ENCODE results near the gene UBL7. TPM values are rescaled to one million over a fixed set of nuclear protein-coding genes. Genes with fewer than 3 reads are reported as not detected.

Gene UBL7, protein sequence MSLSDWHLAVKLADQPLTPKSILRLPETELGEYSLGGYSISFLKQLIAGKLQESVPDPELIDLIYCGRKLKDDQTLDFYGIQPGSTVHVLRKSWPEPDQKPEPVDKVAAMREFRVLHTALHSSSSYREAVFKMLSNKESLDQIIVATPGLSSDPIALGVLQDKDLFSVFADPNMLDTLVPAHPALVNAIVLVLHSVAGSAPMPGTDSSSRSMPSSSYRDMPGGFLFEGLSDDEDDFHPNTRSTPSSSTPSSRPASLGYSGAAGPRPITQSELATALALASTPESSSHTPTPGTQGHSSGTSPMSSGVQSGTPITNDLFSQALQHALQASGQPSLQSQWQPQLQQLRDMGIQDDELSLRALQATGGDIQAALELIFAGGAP
- 30.9 TPM for total RNA-seq
- 100 to 1,000 TPM; 123 to 177 (median 144) TPM for polyA plus RNA-seq

DNA sequence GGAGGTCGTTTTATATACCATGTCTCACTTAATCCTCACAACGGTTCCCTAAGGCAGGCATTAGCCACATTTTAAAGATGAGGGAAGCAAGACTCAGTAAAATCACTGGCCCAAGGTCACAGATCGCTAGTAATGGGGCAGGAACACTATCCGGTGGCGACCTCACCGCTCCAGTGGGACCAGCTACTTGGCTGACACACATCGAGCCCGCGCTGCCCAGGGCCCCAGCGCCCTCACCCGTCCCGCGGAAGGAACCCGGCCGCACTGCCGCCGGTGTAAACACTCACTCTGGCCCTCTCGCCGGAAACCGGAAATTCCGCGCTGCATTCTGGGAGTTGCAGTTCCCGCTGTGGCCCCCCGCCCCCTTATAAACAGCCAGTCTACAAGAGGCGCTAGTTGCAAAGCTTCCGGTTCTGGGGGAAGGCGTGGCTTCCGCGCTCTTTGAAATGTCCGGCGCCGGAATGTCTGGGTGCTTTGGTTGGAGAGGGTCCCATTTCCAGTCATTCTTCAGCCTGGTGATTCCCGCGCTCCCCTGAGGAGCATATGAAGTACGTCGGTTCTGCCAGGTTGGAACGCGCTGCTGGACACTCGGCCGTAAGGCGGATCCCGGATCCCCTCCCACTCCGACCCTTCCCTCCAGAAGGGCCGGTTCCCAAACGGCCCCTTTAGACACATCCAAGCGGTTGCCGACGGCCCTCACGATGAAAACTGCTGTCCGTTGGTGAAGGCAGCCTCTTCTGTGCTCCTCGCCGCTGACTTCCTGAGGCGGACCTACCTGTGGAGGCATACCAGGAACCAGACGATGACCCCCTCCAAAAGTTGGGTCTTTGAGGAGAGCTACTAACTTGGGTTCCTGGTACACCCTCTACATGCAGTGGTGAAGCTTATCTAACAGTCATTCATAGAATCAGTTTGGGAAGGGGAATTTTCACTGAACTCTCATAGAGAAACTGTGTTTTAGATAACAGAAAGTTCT lies at the start of gene UBL7:
Gene UBL7, minus strand, starts transcription at position 290 of the 976 bp plus-strand sequence. CDS start 2,293 bp downstream, outside the sequence.
- H3K27ac Mint-ChIP-seq: peak within 1 kb of the TSS; percentile 91 to 97 (median 92)
- H3K4me3 Mint-ChIP-seq: peak within 1 kb of the TSS; percentile 94 to 99 (median 96)
- peaks cover 0 to 6% (median 0%) of the 10 kb centered on the region in 7 donors for H3K9me3 Mint-ChIP-seq
- DNase-seq: peak; percentile 91 to 98 (median 95)
- no peaks in the 10 kb centered on the region for H3K9me3 ChIP-seq (ENCODE audit: control insufficient read depth in 2 of 2, low read length in 2 of 2)
- H3K36me3 ChIP-seq (ENCODE audit: control insufficient read depth, insufficient read depth, low read length): peaks cover 19% of the 10 kb centered on the region
- H3K4me1 ChIP-seq (ENCODE audit: control insufficient read depth, insufficient read depth, low read length, poor library complexity, severe bottlenecking): peaks cover 12% of the 10 kb centered on the region
- H3K27me3 Mint-ChIP-seq: peaks cover 5% of the 10 kb centered on the region
- H3K4me1 Mint-ChIP-seq: peaks cover 31 to 63% (median 49%) of the 10 kb centered on the region in 4 donors
- peaks cover 26% of the 10 kb centered on the region for H3K36me3 Mint-ChIP-seq
- H3K27me3 ChIP-seq (ENCODE audit: control insufficient read depth, insufficient read depth, low read length): no peaks in the 10 kb centered on the region
- H3K4me3 ChIP-seq (ENCODE audit: low read depth, low read length): peak within 1 kb of the TSS; percentile 95
- H3K27ac ChIP-seq (ENCODE audit: insufficient read depth, low read length, poor library complexity, severe bottlenecking): peak within 1 kb of the TSS; percentile 81
- ATAC-seq (ENCODE audit: low read depth in 2 of 2): peak; percentile 99

DNA sequence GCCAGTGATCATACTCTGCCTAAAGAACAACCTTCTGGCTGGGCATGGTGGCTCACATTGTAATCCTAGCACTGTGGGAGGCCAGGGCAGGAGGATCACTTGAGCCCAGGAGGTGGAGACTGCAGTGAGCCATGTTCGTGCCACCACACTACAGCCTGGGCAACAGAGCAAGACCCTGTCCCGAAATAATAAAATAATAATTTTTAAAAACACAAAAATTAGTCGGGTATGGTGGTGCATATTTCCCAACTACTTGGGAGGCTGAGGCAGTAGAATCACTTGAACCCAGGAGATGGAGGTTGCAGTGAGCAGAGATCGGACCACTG lies 45.5 kb upstream of the UBL7 start:
- no peak overlapping the region for H3K4me3 ChIP-seq (ENCODE audit: low read depth, low read length)
- H3K36me3 ChIP-seq (ENCODE audit: control insufficient read depth, insufficient read depth, low read length): peaks cover 3% of the 10 kb centered on the region
- H3K4me1 Mint-ChIP-seq: peaks cover 0 to 8% (median 2%) of the 10 kb centered on the region in 4 donors
- H3K9me3 Mint-ChIP-seq: peaks cover 0 to 4% (median 0%) of the 10 kb centered on the region in 7 donors
- no peaks in the 10 kb centered on the region for H3K4me1 ChIP-seq (ENCODE audit: control insufficient read depth, insufficient read depth, low read length, poor library complexity, severe bottlenecking)
- DNase-seq: no peak
- H3K27ac Mint-ChIP-seq: no peak overlapping the region
- no peaks in the 10 kb centered on the region for H3K27me3 Mint-ChIP-seq
- H3K9me3 ChIP-seq (ENCODE audit: control insufficient read depth in 2 of 2, low read length in 2 of 2): no peaks in the 10 kb centered on the region
- no peak for ATAC-seq (ENCODE audit: low read depth in 2 of 2)
- peaks cover 25% of the 10 kb centered on the region for H3K36me3 Mint-ChIP-seq
- H3K27me3 ChIP-seq (ENCODE audit: control insufficient read depth, insufficient read depth, low read length): no peaks in the 10 kb centered on the region
- no peak overlapping the region for H3K27ac ChIP-seq (ENCODE audit: insufficient read depth, low read length, poor library complexity, severe bottlenecking)
- H3K4me3 Mint-ChIP-seq: no peak overlapping the region

DNA sequence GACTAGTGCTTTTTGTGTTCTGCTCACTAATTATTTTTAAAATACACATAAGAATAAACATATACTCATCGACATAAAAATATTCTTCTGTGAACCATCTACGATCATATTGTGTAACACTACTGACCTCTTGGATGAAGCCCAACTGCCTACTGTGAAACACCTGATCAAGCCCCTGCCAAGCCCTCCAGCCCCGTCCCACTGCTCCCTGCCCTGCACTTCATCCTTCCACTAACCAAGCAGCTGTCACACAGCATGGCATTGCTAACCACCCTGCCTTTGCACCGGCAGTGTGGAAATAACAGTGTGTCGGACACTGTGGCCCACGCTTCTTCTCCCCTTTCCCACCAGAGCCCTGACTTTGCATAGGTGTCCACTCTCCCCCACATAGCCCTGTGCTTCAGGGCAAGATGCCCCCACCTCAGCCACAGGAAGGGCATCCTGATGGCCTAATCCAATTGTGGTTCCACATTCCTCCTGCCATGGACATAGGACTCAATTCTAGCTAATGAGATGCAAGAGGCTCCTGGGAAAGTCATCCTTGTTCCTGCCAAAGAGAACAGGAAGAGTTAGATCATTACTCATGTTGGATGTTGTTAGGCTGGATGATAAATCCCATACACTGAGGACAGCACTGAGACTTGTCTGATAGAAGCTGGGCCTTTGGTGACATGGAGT lies 45.0 kb upstream of the UBL7 start:
- Histone ChIP-seq H3K36me3 (ENCODE audit: control insufficient read depth, insufficient read depth, low read length) (peaks cover 3% of the 10 kb centered on the region), H3K27ac (ENCODE audit: insufficient read depth, low read length, poor library complexity, severe bottlenecking) (no peak overlapping the region), H3K4me3 (ENCODE audit: low read depth, low read length) (no peak overlapping the region), H3K9me3 (ENCODE audit: control insufficient read depth in 2 of 2, low read length in 2 of 2) (no peaks in the 10 kb centered on the region), H3K27me3 (ENCODE audit: control insufficient read depth, insufficient read depth, low read length) (no peaks in the 10 kb centered on the region), H3K4me1 (ENCODE audit: control insufficient read depth, insufficient read depth, low read length, poor library complexity, severe bottlenecking) (no peaks in the 10 kb centered on the region)
- peaks cover 0 to 4% (median 0%) of the 10 kb centered on the region in 7 donors for H3K9me3 Mint-ChIP-seq
- no peaks in the 10 kb centered on the region for H3K27me3 Mint-ChIP-seq
- no peak overlapping the region for H3K4me3 Mint-ChIP-seq
- no peak overlapping the region for H3K27ac Mint-ChIP-seq
- ATAC-seq (ENCODE audit: low read depth in 2 of 2): no peak
- DNase-seq: no peak
- H3K36me3 Mint-ChIP-seq: peaks cover 25% of the 10 kb centered on the region
- H3K4me1 Mint-ChIP-seq: peaks cover 0 to 8% (median 2%) of the 10 kb centered on the region in 4 donors

DNA sequence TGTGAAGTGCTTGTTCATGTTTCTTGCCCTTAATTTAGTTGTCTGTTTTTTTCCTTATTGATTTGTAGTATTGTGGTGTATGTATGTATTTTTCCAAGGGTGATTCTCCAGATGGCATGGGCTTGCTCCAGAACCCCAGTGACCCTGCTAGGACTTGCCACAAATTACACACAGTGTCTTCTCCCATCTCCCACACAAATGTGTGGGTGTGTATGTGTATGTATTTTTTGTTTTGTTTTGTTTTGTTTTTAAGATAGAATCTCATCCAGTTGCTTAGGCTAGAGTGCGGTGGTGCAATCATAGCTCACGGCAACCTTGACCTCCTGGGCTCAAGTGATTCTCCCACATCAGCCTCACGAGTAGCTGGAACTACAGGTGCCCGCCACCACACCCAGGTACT lies 43.9 kb upstream of the UBL7 start:
- H3K9me3 ChIP-seq (ENCODE audit: control insufficient read depth in 2 of 2, low read length in 2 of 2): no peaks in the 10 kb centered on the region
- Mint-ChIP-seq H3K27me3 (no peaks in the 10 kb centered on the region), H3K9me3 (peaks cover 0 to 4% (median 0%) of the 10 kb centered on the region in 7 donors), H3K36me3 (peaks cover 25% of the 10 kb centered on the region), H3K4me3 (no peak overlapping the region), H3K27ac (no peak overlapping the region), H3K4me1 (peaks cover 0 to 8% (median 2%) of the 10 kb centered on the region in 4 donors)
- ATAC-seq (ENCODE audit: low read depth in 2 of 2) (no peak), DNase-seq (no peak)
- no peaks in the 10 kb centered on the region for H3K4me1 ChIP-seq (ENCODE audit: control insufficient read depth, insufficient read depth, low read length, poor library complexity, severe bottlenecking)
- no peaks in the 10 kb centered on the region for H3K27me3 ChIP-seq (ENCODE audit: control insufficient read depth, insufficient read depth, low read length)
- H3K4me3 ChIP-seq (ENCODE audit: low read depth, low read length): no peak overlapping the region
- no peak overlapping the region for H3K27ac ChIP-seq (ENCODE audit: insufficient read depth, low read length, poor library complexity, severe bottlenecking)
- H3K36me3 ChIP-seq (ENCODE audit: control insufficient read depth, insufficient read depth, low read length): peaks cover 3% of the 10 kb centered on the region

DNA sequence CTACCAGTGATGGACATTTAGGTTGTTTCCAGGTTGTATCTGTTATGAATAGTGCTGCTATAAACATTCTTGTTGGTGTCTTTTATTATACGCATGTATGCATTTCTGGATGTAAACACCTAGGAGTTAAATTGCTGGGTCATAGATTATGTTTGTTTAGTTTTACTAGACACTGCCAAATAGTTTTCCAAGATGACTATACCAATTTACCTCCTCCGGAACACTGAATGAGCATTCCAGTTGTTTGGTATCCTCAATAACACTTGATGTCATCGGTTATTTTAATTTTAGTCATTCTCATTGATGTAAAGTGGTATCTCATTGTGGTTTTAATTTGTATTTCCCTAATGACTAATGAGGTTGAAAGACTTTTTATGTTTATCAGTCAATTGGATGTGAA lies 43.5 kb upstream of the UBL7 start:
- Mint-ChIP-seq H3K27ac (no peak overlapping the region), H3K27me3 (no peaks in the 10 kb centered on the region), H3K4me3 (no peak overlapping the region), H3K9me3 (peaks cover 0 to 4% (median 0%) of the 10 kb centered on the region in 7 donors), H3K4me1 (peaks cover 0 to 8% (median 3%) of the 10 kb centered on the region in 4 donors), H3K36me3 (peaks cover 25% of the 10 kb centered on the region)
- Histone ChIP-seq H3K4me3 (ENCODE audit: low read depth, low read length) (no peak overlapping the region), H3K36me3 (ENCODE audit: control insufficient read depth, insufficient read depth, low read length) (peaks cover 3% of the 10 kb centered on the region), H3K9me3 (ENCODE audit: control insufficient read depth in 2 of 2, low read length in 2 of 2) (no peaks in the 10 kb centered on the region), H3K27me3 (ENCODE audit: control insufficient read depth, insufficient read depth, low read length) (no peaks in the 10 kb centered on the region), H3K4me1 (ENCODE audit: control insufficient read depth, insufficient read depth, low read length, poor library complexity, severe bottlenecking) (no peaks in the 10 kb centered on the region), H3K27ac (ENCODE audit: insufficient read depth, low read length, poor library complexity, severe bottlenecking) (no peak overlapping the region)
- ATAC-seq (ENCODE audit: low read depth in 2 of 2) (no peak), DNase-seq (no peak)

DNA sequence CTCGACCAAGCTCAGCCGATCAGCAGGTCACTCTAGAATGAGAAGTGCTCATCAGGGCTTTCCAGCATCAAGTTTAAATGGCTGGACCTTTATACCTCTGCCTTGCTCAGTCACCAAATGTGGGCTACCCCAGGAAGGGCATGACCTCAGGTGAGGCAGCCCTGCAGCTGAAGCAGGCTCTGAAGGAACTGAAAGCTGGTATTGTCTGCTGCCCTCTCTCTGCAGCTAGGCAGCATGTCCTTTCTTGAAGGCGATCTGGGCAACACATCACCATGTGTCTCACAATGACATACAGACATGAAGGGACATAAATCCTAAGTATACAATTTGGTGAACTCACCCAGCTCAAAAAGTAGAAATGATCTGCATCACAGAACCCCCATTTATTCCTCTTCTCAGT lies 41.3 kb upstream of the UBL7 start:
- Mint-ChIP-seq H3K4me3 (no peak overlapping the region), H3K4me1 (peaks cover 0 to 8% (median 4%) of the 10 kb centered on the region in 4 donors), H3K36me3 (peaks cover 22% of the 10 kb centered on the region), H3K9me3 (peaks cover 0 to 4% (median 0%) of the 10 kb centered on the region in 7 donors), H3K27ac (no peak overlapping the region), H3K27me3 (no peaks in the 10 kb centered on the region)
- H3K36me3 ChIP-seq (ENCODE audit: control insufficient read depth, insufficient read depth, low read length): peaks cover 6% of the 10 kb centered on the region
- ATAC-seq (ENCODE audit: low read depth in 2 of 2): no peak
- H3K9me3 ChIP-seq (ENCODE audit: control insufficient read depth in 2 of 2, low read length in 2 of 2): no peaks in the 10 kb centered on the region
- no peak overlapping the region for H3K27ac ChIP-seq (ENCODE audit: insufficient read depth, low read length, poor library complexity, severe bottlenecking)
- peak in 1 of 3 donors; percentile 13 for DNase-seq
- no peaks in the 10 kb centered on the region for H3K27me3 ChIP-seq (ENCODE audit: control insufficient read depth, insufficient read depth, low read length)
- H3K4me1 ChIP-seq (ENCODE audit: control insufficient read depth, insufficient read depth, low read length, poor library complexity, severe bottlenecking): no peaks in the 10 kb centered on the region
- H3K4me3 ChIP-seq (ENCODE audit: low read depth, low read length): no peak overlapping the region

DNA sequence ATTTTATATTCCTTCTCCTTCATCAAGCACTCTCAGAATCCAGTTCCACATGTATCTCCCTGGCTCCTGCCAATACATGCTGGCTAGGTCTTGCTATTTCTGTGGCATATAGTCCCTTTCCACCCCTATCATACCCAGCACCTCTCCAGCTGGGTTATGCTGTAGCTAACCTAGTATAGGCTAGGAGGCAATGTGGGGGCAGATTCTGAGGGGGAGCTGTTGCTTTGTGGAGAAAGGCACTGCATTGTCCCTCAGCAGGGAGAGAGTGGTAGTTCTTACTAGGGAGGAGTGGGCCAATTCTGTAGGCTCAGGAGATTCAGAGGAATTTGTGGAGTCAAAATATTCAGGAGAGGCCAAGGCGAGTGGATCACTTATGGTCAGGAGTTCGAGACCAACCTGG lies 39.4 kb upstream of the UBL7 start:
- Mint-ChIP-seq H3K4me3 (no peak overlapping the region), H3K36me3 (peaks cover 20% of the 10 kb centered on the region), H3K27ac (no peak overlapping the region), H3K9me3 (peaks cover 0 to 4% (median 0%) of the 10 kb centered on the region in 7 donors), H3K4me1 (peaks cover 0 to 8% (median 4%) of the 10 kb centered on the region in 4 donors), H3K27me3 (no peaks in the 10 kb centered on the region)
- no peaks in the 10 kb centered on the region for H3K4me1 ChIP-seq (ENCODE audit: control insufficient read depth, insufficient read depth, low read length, poor library complexity, severe bottlenecking)
- no peak for DNase-seq
- no peak overlapping the region for H3K4me3 ChIP-seq (ENCODE audit: low read depth, low read length)
- peaks cover 8% of the 10 kb centered on the region for H3K36me3 ChIP-seq (ENCODE audit: control insufficient read depth, insufficient read depth, low read length)
- H3K9me3 ChIP-seq (ENCODE audit: control insufficient read depth in 2 of 2, low read length in 2 of 2): no peaks in the 10 kb centered on the region
- no peak for ATAC-seq (ENCODE audit: low read depth in 2 of 2)
- no peaks in the 10 kb centered on the region for H3K27me3 ChIP-seq (ENCODE audit: control insufficient read depth, insufficient read depth, low read length)
- H3K27ac ChIP-seq (ENCODE audit: insufficient read depth, low read length, poor library complexity, severe bottlenecking): no peak overlapping the region

Data from CD4-positive, CD25-positive, alpha-beta regulatory T cell (primary cell).